RKO (cell line): Measurements from ENCODE around the gene ACP4.
A peak's percentile ranks its signal among the peaks of the same experiment; 100 is the strongest.
"Not testable (repeated sequence)": the region's sequence is repeated elsewhere in the genome, so short reads cannot be mapped to it uniquely, and the experiment has no call there.

Experiments
- DNase-seq: peaks from one replicate; pipeline ENCODE4 v3.0.0-alpha.2; 2016; ENCODE audit warnings: low spot score

The ACP4 gene

GRCh38 chr19:50790396-50790795 lies at the start of gene ACP4:
ACP4 (plus strand) TSS chr19:50790415; CDS start chr19:50790415, 0 bp downstream.
- DNase-seq, result no peak

GRCh38 chr19:50741179-50741933 lies 48.9 kb upstream of the ACP4 start:
- DNase-seq, result no peak

- DNase-seq, result no peak
These were observed 46.7 kb upstream of the ACP4 start for GRCh38 chr19:50743537-50743936.

GRCh38 chr19:50745221-50745620 lies 45.0 kb upstream of the ACP4 start:
- no peak for DNase-seq

- DNase-seq, result not testable (repeated sequence)
These were observed 43.1 kb upstream of the ACP4 start for GRCh38 chr19:50747141-50747540.

- no peak for DNase-seq
These were observed 40.7 kb upstream of the ACP4 start for GRCh38 chr19:50749490-50749889.

GRCh38 chr19:50750010-50750409 lies 40.2 kb upstream of the ACP4 start:
- DNase-seq, result no peak

GRCh38 chr19:50753879-50754278 lies 36.3 kb upstream of the ACP4 start:
- no peak for DNase-seq

GRCh38 chr19:50756244-50756643 lies 34.0 kb upstream of the ACP4 start:
- not testable (repeated sequence) for DNase-seq

GRCh38 chr19:50757624-50758023 lies 32.6 kb upstream of the ACP4 start:
- not testable (repeated sequence) for DNase-seq

- not testable (repeated sequence) for DNase-seq
These were observed 31.1 kb upstream of the ACP4 start for GRCh38 chr19:50759076-50759475.

- DNase-seq, result peak; percentile 76
These were observed 30.3 kb upstream of the ACP4 start for GRCh38 chr19:50759886-50760285.

GRCh38 chr19:50761501-50761900 lies 28.7 kb upstream of the ACP4 start:
- not testable (repeated sequence) for DNase-seq

GRCh38 chr19:50763521-50763920 lies 26.7 kb upstream of the ACP4 start:
- not testable (repeated sequence) for DNase-seq

- no peak for DNase-seq
These were observed 25.8 kb upstream of the ACP4 start for GRCh38 chr19:50764409-50764808.

- not testable (repeated sequence) for DNase-seq
These were observed 23.5 kb upstream of the ACP4 start for GRCh38 chr19:50766746-50767145.

- not testable (repeated sequence) for DNase-seq
These were observed 23.0 kb upstream of the ACP4 start for GRCh38 chr19:50767263-50767662.

- no peak for DNase-seq
These were observed 21.9 kb upstream of the ACP4 start for GRCh38 chr19:50768277-50768676.

- not testable (repeated sequence) for DNase-seq
These were observed 20.1 kb upstream of the ACP4 start, which contains the start of gene GPR32 for GRCh38 chr19:50770164-50770563. GPR32 (plus strand) TSS chr19:50770464; CDS start chr19:50770601, 137 bp downstream.

- DNase-seq, result no peak
These were observed 19.3 kb upstream of the ACP4 start for GRCh38 chr19:50770888-50771287.

- peak; percentile 72 for DNase-seq
These were observed 17.7 kb upstream of the ACP4 start for GRCh38 chr19:50772476-50772875.

GRCh38 chr19:50772912-50773311 lies 17.3 kb upstream of the ACP4 start:
- not testable (repeated sequence) for DNase-seq

- DNase-seq, result not testable (repeated sequence)
These were observed 16.8 kb upstream of the ACP4 start for GRCh38 chr19:50773454-50773853.

- no peak for DNase-seq
These were observed 14.1 kb upstream of the ACP4 start for GRCh38 chr19:50776131-50776530.
